Naive thymus-derived CD4-positive, alpha-beta T cell (primary cell): ENCODE measurements around the gene MAGI2. TPM values are rescaled to one million over a fixed set of nuclear protein-coding genes. Genes with fewer than 3 reads are reported as not detected.

ENCODE experiments used
- ATAC-seq: fragments of 150-1000 bp; cut with Tn5 transposase; 2 replicates; pipeline ENCODE4 v1.10.0; 2021; ENCODE audit warnings: mild to moderate bottlenecking, moderate library complexity
- CTCF ChIA-PET: fragments of 350-600 bp; sonication (Branson Sonifier 250); formaldehyde crosslinking; loops from one replicate; lab custom pipeline; 2021; ENCODE audit warnings: antibody characterized with exemption; lab: Charles Lee
- POLR2A ChIA-PET: fragments of 350-600 bp; sonication (Branson Sonifier 250); formaldehyde crosslinking; loops from one replicate; lab custom pipeline; 2021; ENCODE audit warnings: antibody characterized with exemption, inconsistent platforms; lab: Charles Lee
- DNase-seq, 9 donors: peaks; one replicate each; pipeline versions ENCODE4 v3.0.0 to v3.0.0-alpha.2; 2020 to 2022; ENCODE audit warnings: mixed read lengths in 1 of 9
- H3K27ac ChIP-seq: one replicate; pipeline ENCODE4 v1.7.0; 2013; ENCODE audit warnings: mild to moderate bottlenecking, low read depth, low read length, moderate library complexity
- H3K27me3 ChIP-seq, 2 donors: one replicate each; pipeline ENCODE4 v1.7.0; 2013; ENCODE audit warnings: low read length in 2 of 2, mild to moderate bottlenecking in 2 of 2, moderate library complexity in 2 of 2; ENCODE audit not compliant: control insufficient read depth in 2 of 2, insufficient read depth in 2 of 2
- H3K36me3 ChIP-seq, 3 experiments: 1 replicate in 2 of 3; 2 replicates in 1 of 3; pipeline ENCODE4 v1.7.0; 2013; ENCODE audit warnings: low read length in 3 of 3, mild to moderate bottlenecking in 3 of 3, moderate library complexity in 1 of 3; ENCODE audit not compliant: insufficient read depth in 3 of 3, control insufficient read depth in 2 of 3
- H3K4me1 ChIP-seq, 2 donors: one replicate each; pipeline ENCODE4 v1.7.0; 2013; ENCODE audit warnings: low read length in 2 of 2, mild to moderate bottlenecking in 2 of 2, moderate library complexity in 1 of 2; ENCODE audit not compliant: control insufficient read depth in 2 of 2, insufficient read depth in 2 of 2
- H3K4me3 ChIP-seq: 2 replicates; pipeline ENCODE4 v1.7.0; 2013; ENCODE audit warnings: mild to moderate bottlenecking, low read length
- H3K9me3 ChIP-seq, 3 experiments: 1 replicate in 2 of 3; 2 replicates in 1 of 3; pipeline ENCODE4 v1.7.0; 2013; ENCODE audit warnings: low read length in 3 of 3; ENCODE audit not compliant: control insufficient read depth in 2 of 3
- H3K27ac Mint-ChIP-seq, 9 donors: one replicate each; pipeline ENCODE4 v1.8.0; 2020 to 2022; ENCODE audit warnings: mixed read lengths in 9 of 9, mild to moderate bottlenecking in 8 of 9, moderate library complexity in 5 of 9, inconsistent platforms in 2 of 9
- H3K27me3 Mint-ChIP-seq, 5 donors: one replicate each; pipeline ENCODE4 v1.8.0; 2021 to 2022; ENCODE audit warnings: mixed read lengths in 5 of 5, mild to moderate bottlenecking in 1 of 5
- H3K36me3 Mint-ChIP-seq, 5 donors: one replicate each; pipeline ENCODE4 v1.8.0; 2020 to 2022; ENCODE audit warnings: mixed read lengths in 5 of 5, mild to moderate bottlenecking in 3 of 5, inconsistent platforms in 1 of 5
- H3K4me1 Mint-ChIP-seq, 7 donors: one replicate each; pipeline ENCODE4 v1.8.0; 2020 to 2022; ENCODE audit warnings: mixed read lengths in 7 of 7, mild to moderate bottlenecking in 3 of 7, inconsistent platforms in 1 of 7
- H3K4me3 Mint-ChIP-seq, 10 donors: one replicate each; pipeline ENCODE4 v1.8.0; 2020 to 2022; ENCODE audit warnings: mild to moderate bottlenecking in 10 of 10, mixed read lengths in 10 of 10, moderate library complexity in 6 of 10, inconsistent platforms in 2 of 10
- H3K9me3 Mint-ChIP-seq, 11 donors: one replicate each; pipeline ENCODE4 v1.8.0; 2020 to 2022; ENCODE audit warnings: mixed read lengths in 11 of 11, mild to moderate bottlenecking in 4 of 11, inconsistent platforms in 1 of 11, moderate library complexity in 1 of 11
- intact Hi-C, 2 donors: fragments of 100-400 bp; cut with micrococcal nuclease; formaldehyde crosslinking; loops; one replicate each; pipeline ENCODE4 v1.15.1; 2023
- polyA plus RNA-seq, 2 donors: library from polyadenylated mRNA; unstranded; fragments of 300-500 nt; fragmentation: Illumina TruSeq; gene quantifications; one replicate each; pipeline ENCODE4 v1.2.3, GENCODE V29; 2021
- total RNA-seq, 6 experiments: library from RNA in 5 of 6; stranded (reverse) in 5 of 6; gene quantifications; 1 replicate in 5 of 6; 2 replicates in 1 of 6; pipeline ENCODE4 v1.2.3 and lab custom pipeline; 2021 to 2026

MAGI2 gene
- total and polyA plus RNA-seq, 7 experiments from 2014 or later: 0.05 to 0.67 (median 0.15) TPM; not detected in 3

GRCh38 chr7:78184299-78184698, 1269.2 kb downstream of the MAGI2 start:
- ChIA-PET CTCF (no interaction called here), POLR2A (no interaction called here)
- no peaks in the 10 kb centered on the region for H3K36me3 Mint-ChIP-seq
- no peaks in the 10 kb centered on the region for H3K9me3 ChIP-seq
- H3K36me3 ChIP-seq: no peaks in the 10 kb centered on the region
- H3K4me1 Mint-ChIP-seq: no peaks in the 10 kb centered on the region
- H3K4me1 ChIP-seq: no peaks in the 10 kb centered on the region
- DNase-seq: no peak
- H3K27ac Mint-ChIP-seq: no peak overlapping the region
- no peak for ATAC-seq
- no peaks in the 10 kb centered on the region for H3K9me3 Mint-ChIP-seq
- H3K4me3 Mint-ChIP-seq: no peak overlapping the region
- intact Hi-C loops: no loop called here
- no peak overlapping the region for H3K4me3 ChIP-seq
- H3K27me3 Mint-ChIP-seq: peaks cover 0 to 22% (median 6%) of the 10 kb centered on the region in 5 donors
- no peaks in the 10 kb centered on the region for H3K27me3 ChIP-seq
- no peak overlapping the region for H3K27ac ChIP-seq

- Histone ChIP-seq H3K27ac (no peak overlapping the region), H3K9me3 (no peaks in the 10 kb centered on the region), H3K4me1 (no peaks in the 10 kb centered on the region), H3K27me3 (no peaks in the 10 kb centered on the region), H3K36me3 (no peaks in the 10 kb centered on the region), H3K4me3 (no peak overlapping the region)
- Mint-ChIP-seq H3K4me3 (no peak overlapping the region), H3K27me3 (peaks cover 0 to 22% (median 6%) of the 10 kb centered on the region in 5 donors), H3K4me1 (no peaks in the 10 kb centered on the region), H3K27ac (no peak overlapping the region), H3K36me3 (no peaks in the 10 kb centered on the region), H3K9me3 (no peaks in the 10 kb centered on the region)
- no peak for DNase-seq
- intact Hi-C loops: no loop called here
- ChIA-PET CTCF (no interaction called here), POLR2A (no interaction called here)
- ATAC-seq: no peak
Observed at GRCh38 chr7:78179827-78180477, 1273.5 kb downstream of the MAGI2 start.

- no peak overlapping the region for H3K4me3 ChIP-seq
- H3K27me3 Mint-ChIP-seq: peaks cover 1 to 22% (median 6%) of the 10 kb centered on the region in 5 donors
- H3K9me3 Mint-ChIP-seq: no peaks in the 10 kb centered on the region
- no peaks in the 10 kb centered on the region for H3K4me1 ChIP-seq
- H3K9me3 ChIP-seq: no peaks in the 10 kb centered on the region
- POLR2A ChIA-PET: no interaction called here
- H3K27ac ChIP-seq: no peak overlapping the region
- intact Hi-C loops: no loop called here
- no peaks in the 10 kb centered on the region for H3K27me3 ChIP-seq
- no peak overlapping the region for H3K4me3 Mint-ChIP-seq
- CTCF ChIA-PET: no interaction called here
- no peaks in the 10 kb centered on the region for H3K36me3 ChIP-seq
- DNase-seq: no peak
- no peak overlapping the region for H3K27ac Mint-ChIP-seq
- H3K4me1 Mint-ChIP-seq: no peaks in the 10 kb centered on the region
- ATAC-seq: no peak
- H3K36me3 Mint-ChIP-seq: no peaks in the 10 kb centered on the region
Observed at GRCh38 chr7:78179211-78179610, 1274.3 kb downstream of the MAGI2 start.

DNA sequence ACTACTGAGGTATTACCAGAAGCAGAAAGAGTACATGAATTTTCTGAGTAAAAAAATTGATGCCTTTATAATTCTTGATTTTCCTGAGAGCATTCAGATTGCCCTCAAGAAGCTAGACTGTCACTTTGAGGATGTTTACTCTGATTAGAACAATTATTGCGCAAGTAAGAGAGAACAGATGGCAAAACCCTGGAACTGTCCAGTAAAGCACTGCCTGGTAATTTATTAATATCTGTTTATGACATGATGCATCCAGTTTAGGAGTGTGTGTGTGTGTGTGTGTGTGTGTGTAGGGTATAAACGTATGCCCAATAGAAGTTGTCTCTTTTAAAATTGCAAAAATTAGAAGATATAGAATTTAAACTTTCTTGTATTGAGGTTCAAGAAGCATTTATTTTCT, 1275.1 kb downstream of the MAGI2 start:
- Histone ChIP-seq H3K36me3 (no peaks in the 10 kb centered on the region), H3K9me3 (no peaks in the 10 kb centered on the region), H3K4me1 (no peaks in the 10 kb centered on the region), H3K4me3 (no peak overlapping the region), H3K27ac (no peak overlapping the region), H3K27me3 (no peaks in the 10 kb centered on the region)
- Mint-ChIP-seq H3K4me3 (no peak overlapping the region), H3K36me3 (no peaks in the 10 kb centered on the region), H3K4me1 (no peaks in the 10 kb centered on the region), H3K9me3 (no peaks in the 10 kb centered on the region), H3K27me3 (peaks cover 1 to 16% (median 6%) of the 10 kb centered on the region in 5 donors), H3K27ac (no peak overlapping the region)
- intact Hi-C loops: no loop called here
- CTCF ChIA-PET: no interaction called here
- no peak for ATAC-seq
- POLR2A ChIA-PET: no interaction called here
- no peak for DNase-seq

DNA sequence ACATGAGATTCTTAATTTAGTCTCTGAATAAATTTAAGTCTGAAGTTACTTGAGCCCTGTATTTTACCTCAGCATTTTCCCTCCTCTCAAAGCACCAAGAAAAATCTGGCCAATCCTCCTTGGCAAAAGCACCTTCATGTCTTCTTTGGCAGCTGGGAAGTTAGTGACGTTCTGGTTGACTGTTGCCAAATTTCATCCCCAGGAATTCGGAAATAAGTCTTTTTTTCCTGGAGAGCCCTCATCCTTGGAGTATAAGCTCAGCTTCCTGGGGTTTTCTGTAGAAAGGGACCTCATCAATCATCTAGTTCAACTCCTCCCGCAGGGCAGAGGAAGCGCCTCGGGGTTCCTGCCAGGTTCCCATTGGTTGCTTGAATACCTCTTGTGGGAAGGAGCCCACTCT, 1277.3 kb downstream of the MAGI2 start:
- intact Hi-C loops: no loop called here
- ChIA-PET CTCF (no interaction called here), POLR2A (no interaction called here)
- no peaks in the 10 kb centered on the region for H3K36me3 Mint-ChIP-seq
- Histone ChIP-seq H3K36me3 (no peaks in the 10 kb centered on the region), H3K4me1 (no peaks in the 10 kb centered on the region), H3K27ac (no peak overlapping the region), H3K4me3 (no peak overlapping the region), H3K9me3 (no peaks in the 10 kb centered on the region), H3K27me3 (no peaks in the 10 kb centered on the region)
- no peak overlapping the region for H3K4me3 Mint-ChIP-seq
- H3K27me3 Mint-ChIP-seq: peaks cover 0 to 25% (median 6%) of the 10 kb centered on the region in 5 donors
- H3K9me3 Mint-ChIP-seq: no peaks in the 10 kb centered on the region
- H3K4me1 Mint-ChIP-seq: no peaks in the 10 kb centered on the region
- no peak for ATAC-seq
- DNase-seq: no peak
- H3K27ac Mint-ChIP-seq: no peak overlapping the region

GRCh38 chr7:78175330-78176100, 1278.0 kb downstream of the MAGI2 start:
- ChIA-PET CTCF (no interaction called here), POLR2A (no interaction called here)
- H3K4me3 ChIP-seq: no peak overlapping the region
- H3K36me3 Mint-ChIP-seq: no peaks in the 10 kb centered on the region
- intact Hi-C loops: no loop called here
- H3K27ac Mint-ChIP-seq: no peak overlapping the region
- ATAC-seq: no peak
- no peak for DNase-seq
- H3K36me3 ChIP-seq: no peaks in the 10 kb centered on the region
- no peaks in the 10 kb centered on the region for H3K4me1 ChIP-seq
- H3K27me3 Mint-ChIP-seq: peaks cover 0 to 25% (median 5%) of the 10 kb centered on the region in 5 donors
- H3K4me3 Mint-ChIP-seq: no peak overlapping the region
- no peaks in the 10 kb centered on the region for H3K9me3 Mint-ChIP-seq
- H3K4me1 Mint-ChIP-seq: no peaks in the 10 kb centered on the region
- H3K27ac ChIP-seq: no peak overlapping the region
- no peaks in the 10 kb centered on the region for H3K27me3 ChIP-seq
- no peaks in the 10 kb centered on the region for H3K9me3 ChIP-seq

DNA sequence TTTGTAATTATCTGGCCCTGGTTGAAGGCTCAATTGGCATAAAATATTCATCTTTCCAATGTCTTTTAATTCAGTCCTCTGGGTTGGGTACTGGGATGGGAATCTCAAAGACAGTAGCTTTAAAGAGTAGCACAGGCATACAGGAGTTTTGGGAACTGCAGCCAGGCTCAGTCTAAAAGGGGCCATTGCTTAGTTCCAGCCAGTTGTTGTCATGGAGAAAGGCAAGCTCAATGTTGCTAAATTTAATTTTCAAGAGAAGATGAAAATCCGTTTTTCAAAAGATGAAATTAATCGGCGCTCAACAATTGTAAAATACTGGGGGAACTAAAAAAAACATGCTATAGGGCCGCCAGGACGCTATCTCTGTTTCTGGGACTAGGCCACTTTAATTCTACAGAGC, 1279.8 kb downstream of the MAGI2 start:
- ChIA-PET POLR2A (no interaction called here), CTCF (no interaction called here)
- H3K27ac ChIP-seq: no peak overlapping the region
- Mint-ChIP-seq H3K36me3 (no peaks in the 10 kb centered on the region), H3K4me1 (no peaks in the 10 kb centered on the region), H3K9me3 (no peaks in the 10 kb centered on the region), H3K27me3 (peaks cover 0 to 21% (median 5%) of the 10 kb centered on the region in 5 donors), H3K4me3 (no peak overlapping the region), H3K27ac (no peak overlapping the region)
- ATAC-seq: no peak
- H3K4me1 ChIP-seq: no peaks in the 10 kb centered on the region
- intact Hi-C loops: no loop called here
- H3K27me3 ChIP-seq: no peaks in the 10 kb centered on the region
- no peak for DNase-seq
- no peak overlapping the region for H3K4me3 ChIP-seq
- no peaks in the 10 kb centered on the region for H3K36me3 ChIP-seq
- H3K9me3 ChIP-seq: no peaks in the 10 kb centered on the region
